ENCODE measurements around the gene RAB35.

GRCh38 chr12:120096671-120097202, 19.8 kb downstream of the RAB35 start:
- TF ChIP-seq CTCF (conservative IDR thresholded peaks at IDR 0.05; ENCODE audit: low read depth in 2 of 2) (no peak), EZH2phosphoT487 (IDR thresholded peaks at IDR 0.05; ENCODE audit: unreplicated experiment) (no peak), REST (IDR thresholded peaks at IDR 0.05; ENCODE audit: unreplicated experiment) (no peak), EZH2 (IDR thresholded peaks at IDR 0.05; ENCODE audit: low read depth, unreplicated experiment) (no peak), POLR2AphosphoS5 (IDR thresholded peaks at IDR 0.05; ENCODE audit: low read depth) (no peak), JUNB (IDR thresholded peaks at IDR 0.05; ENCODE audit: unreplicated experiment) (no peak), CREB1 (CRISPR knock-in tag; IDR thresholded peaks at IDR 0.05; ENCODE audit: low read depth) (no peak), ZNF462 (CRISPR knock-in tag; IDR thresholded peaks at IDR 0.05) (no peak)

All from GM23338 (cell line).